GM12878 (cell line): Measurements from ENCODE around the gene CEP97. TPM values are rescaled to one million over a fixed set of nuclear protein-coding genes. Genes with fewer than 3 reads are reported as not detected.

Source experiments
- ATF7 ChIP-seq: fragments of 450-650 bp; IDR thresholded peaks from 2 replicates; pipeline ENCODE4 v1.6.1; 2016; ENCODE audit warnings: low read depth, mild to moderate bottlenecking
- BHLHE40 ChIP-seq, 2 experiments: fragments of 450-650 bp in 1 of 2; IDR thresholded peaks; 2 replicates each; pipeline ENCODE4 v1.6.1; 2011 to 2017; ENCODE audit warnings: low read depth in 2 of 2, borderline replicate concordance in 1 of 2, improper control_type of control experiment in 1 of 2, low read length in 1 of 2, mild to moderate bottlenecking in 1 of 2
- CEBPB ChIP-seq, 2 experiments: fragments of 150-350 bp in 1 of 2; IDR thresholded peaks; 2 replicates each; pipeline ENCODE4 v1.6.1; 2012 to 2014; ENCODE audit warnings: low read depth in 2 of 2, low read length in 2 of 2, borderline replicate concordance in 1 of 2, inconsistent platforms in 1 of 2
- CHD1 ChIP-seq: IDR thresholded peaks from 2 replicates; pipeline ENCODE4 v1.6.1; 2012; ENCODE audit warnings: low read depth, low read length, improper control_type of control experiment
- CHD4 ChIP-seq: fragments of 200-600 bp; sonication (generic); IDR thresholded peaks from 2 replicates; pipeline ENCODE4 v1.6.1; 2016; ENCODE audit warnings: mild to moderate bottlenecking
- CREB1 ChIP-seq: IDR thresholded peaks from 2 replicates; pipeline ENCODE4 v1.6.1; 2012; ENCODE audit warnings: low read depth, mild to moderate bottlenecking, inconsistent platforms
- E2F8 ChIP-seq: fragments of 450-650 bp; IDR thresholded peaks from 2 replicates; pipeline ENCODE4 v1.6.1; 2018; ENCODE audit warnings: mild to moderate bottlenecking, low read depth, moderate library complexity; ENCODE audit not compliant: partially characterized antibody
- EGR1 ChIP-seq, 2 experiments: IDR thresholded peaks; 1 replicate in 1 of 2; 2 replicates in 1 of 2; pipeline ENCODE4 v1.6.1; 2011 to 2012; ENCODE audit warnings: low read depth in 2 of 2, low read length in 2 of 2, borderline replicate concordance in 1 of 2, mild to moderate bottlenecking in 1 of 2, moderate library complexity in 1 of 2
- HDGF ChIP-seq: fragments of 450-650 bp; IDR thresholded peaks from 2 replicates; pipeline ENCODE4 v1.6.1; 2016; ENCODE audit warnings: antibody characterized with exemption
- IRF4 ChIP-seq: IDR thresholded peaks from 2 replicates; pipeline ENCODE4 v1.6.1; 2011; ENCODE audit warnings: low read depth, low read length
- JUNB ChIP-seq: IDR thresholded peaks from 2 replicates; pipeline ENCODE4 v1.6.1; 2016; ENCODE audit warnings: antibody characterized with exemption, mild to moderate bottlenecking
- KDM1A ChIP-seq: fragments of 200-600 bp; sonication (generic); IDR thresholded peaks from 2 replicates; pipeline ENCODE4 v1.6.1; 2016; ENCODE audit warnings: borderline replicate concordance
- LARP7 ChIP-seq: fragments of 450-650 bp; IDR thresholded peaks from 2 replicates; pipeline ENCODE4 v1.6.1; 2017; ENCODE audit warnings: mild to moderate bottlenecking
- MYB ChIP-seq: fragments of 150-350 bp; IDR thresholded peaks from 2 replicates; pipeline ENCODE4 v1.6.1; 2014; ENCODE audit warnings: mild to moderate bottlenecking, low read depth, low read length, borderline replicate concordance
- NBN ChIP-seq: fragments of 450-650 bp; IDR thresholded peaks from 2 replicates; pipeline ENCODE4 v1.6.1; 2016
- NFYA ChIP-seq: IDR thresholded peaks from 2 replicates; pipeline ENCODE4 v1.6.1; 2011; ENCODE audit warnings: low read depth, mild to moderate bottlenecking, low read length, improper control_type of control experiment, borderline replicate concordance
- NKRF ChIP-seq: fragments of 450-650 bp; conservative IDR thresholded peaks from 2 replicates; pipeline ENCODE4 v1.6.1; 2017; ENCODE audit warnings: mild to moderate bottlenecking, moderate library complexity
- PML ChIP-seq: IDR thresholded peaks from 2 replicates; pipeline ENCODE4 v1.6.1; 2012; ENCODE audit warnings: low read length, inconsistent platforms
- RAD51 ChIP-seq: fragments of 450-650 bp; IDR thresholded peaks from 2 replicates; pipeline ENCODE4 v1.6.1; 2016; ENCODE audit warnings: moderate library complexity, mild to moderate bottlenecking, inconsistent platforms
- SIN3A ChIP-seq: IDR thresholded peaks from 2 replicates; pipeline ENCODE4 v1.6.1; 2012; ENCODE audit warnings: low read depth, low read length, improper control_type of control experiment
- SMAD5 ChIP-seq: IDR thresholded peaks from 2 replicates; pipeline ENCODE4 v1.6.1; 2016; ENCODE audit warnings: antibody characterized with exemption, low read depth
- SMARCA5 ChIP-seq: fragments of 450-650 bp; IDR thresholded peaks from 2 replicates; pipeline ENCODE4 v1.6.1; 2017; ENCODE audit warnings: mild to moderate bottlenecking
- SP1 ChIP-seq: IDR thresholded peaks from one replicate; pipeline ENCODE4 v1.6.1; 2011; ENCODE audit warnings: low read depth, low read length
- SPI1 ChIP-seq: IDR thresholded peaks from 2 replicates; pipeline ENCODE4 v1.6.1; 2011; ENCODE audit warnings: low read depth, mild to moderate bottlenecking, low read length, moderate library complexity, borderline replicate concordance; ENCODE audit not compliant: insufficient read depth
- TCF3 ChIP-seq: IDR thresholded peaks from 2 replicates; pipeline ENCODE4 v1.6.1; 2012; ENCODE audit warnings: low read depth, mild to moderate bottlenecking, low read length, borderline replicate concordance; ENCODE audit not compliant: insufficient read depth
- YY1 ChIP-seq: IDR thresholded peaks from 2 replicates; pipeline ENCODE4 v1.6.1; 2011; ENCODE audit warnings: low read depth, mild to moderate bottlenecking, low read length
- polyA plus RNA-seq, 11 experiments: library from polyadenylated mRNA; depleted of rRNA in 4 of 11; unstranded in 6 of 11; stranded (reverse) in 5 of 11; fragments of >200 nt; fragmentation: Nextera tagmentation in 4 of 11; fragmentation: Illumina TruSeq in 1 of 11; extraction: Ambion mirVana in 4 of 11; extraction: Trizol in 1 of 11; gene quantifications; 1 replicate in 1 of 11; 2 replicates in 10 of 11; pipeline versions ENCODE4 v1.2.1 to v1.2.3, GENCODE V29; 2011 to 2016; ENCODE audit warnings: inconsistent platforms in 2 of 11, missing spikeins in 2 of 11, low read depth in 1 of 11
- total RNA-seq, 4 experiments: library from RNA; depleted of rRNA in 3 of 4; stranded (reverse); fragments of >200 nt in 3 of 4; fragmentation: Illumina TruSeq in 1 of 4; extraction: Trizol in 1 of 4; gene quantifications; 2 replicates each; pipeline versions ENCODE4 v1.2.1 to v1.2.3, GENCODE V29; 2013 to 2021
- TF ChIP-seq, protein P1 (sequence below): fragments of 450-650 bp; IDR thresholded peaks from 2 replicates; pipeline ENCODE4 v1.6.1; 2016; ENCODE audit warnings: mild to moderate bottlenecking

CEP97 gene
- total and polyA plus RNA-seq, 10 of the 15 experiments (the other 5 are each of a cell fraction or from before 2014, with no cell fraction given): 1.9 to 13.7 (median 5.8) TPM

- TF ChIP-seq CEBPB (IDR thresholded peaks at IDR 0.05; ENCODE audit: borderline replicate concordance in 1 of 2, low read depth in 2 of 2, low read length in 2 of 2) (no peak), NBN (no peak), CREB1 (peak; percentile 54; the same call in 1 of the 2 replicates), HDGF (peak; percentile 70; the same call in 1 of the 2 replicates), SP1 (no peak), MYB (no peak), SPI1 (no peak), IRF4 (no peak), SMARCA5 (no peak), NFYA (no peak), YY1 (no peak), RAD51 (no peak), E2F8 (no peak), EGR1 (IDR thresholded peaks at IDR 0.05; ENCODE audit: borderline replicate concordance in 1 of 2, low read depth in 2 of 2, low read length in 2 of 2) (peak in 1 of 2 experiments; percentile 73; a peak in 1 of 3 replicates), BHLHE40 (IDR thresholded peaks at IDR 0.05; ENCODE audit: borderline replicate concordance in 1 of 2, low read depth in 2 of 2, low read length in 1 of 2) (peak; percentile 60 to 86; a peak in 3 of 4 replicates), CHD1 (no peak), NKRF (no peak), TCF3 (no peak), ATF7 (no peak), SIN3A (no peak), JUNB (no peak), SMAD5 (no peak), PML (no peak), LARP7 (peak; percentile 54; the same call in 1 of the 2 replicates), CHD4 (no peak), KDM1A (no peak)
- TF ChIP-seq, protein P1, sequence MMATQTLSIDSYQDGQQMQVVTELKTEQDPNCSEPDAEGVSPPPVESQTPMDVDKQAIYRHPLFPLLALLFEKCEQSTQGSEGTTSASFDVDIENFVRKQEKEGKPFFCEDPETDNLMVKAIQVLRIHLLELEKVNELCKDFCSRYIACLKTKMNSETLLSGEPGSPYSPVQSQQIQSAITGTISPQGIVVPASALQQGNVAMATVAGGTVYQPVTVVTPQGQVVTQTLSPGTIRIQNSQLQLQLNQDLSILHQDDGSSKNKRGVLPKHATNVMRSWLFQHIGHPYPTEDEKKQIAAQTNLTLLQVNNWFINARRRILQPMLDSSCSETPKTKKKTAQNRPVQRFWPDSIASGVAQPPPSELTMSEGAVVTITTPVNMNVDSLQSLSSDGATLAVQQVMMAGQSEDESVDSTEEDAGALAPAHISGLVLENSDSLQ: peak; percentile 98
Observed at GRCh38 chr3:101779047-101779821, 54.8 kb downstream of the CEP97 start, which contains the start of gene NXPE3 (continued).
